Stimulated activated CD4-positive, alpha-beta T cell treated with anti-CD3 and anti-CD28 coated beads, Interleukin-1b, Interleukin-23, amount 100 ng/mL, for 1 hour (primary cell): ENCODE measurements around the gene KLK1.
"Not testable (repeated sequence)": the region's sequence is repeated elsewhere in the genome, so short reads cannot be mapped to it uniquely, and the experiment has no call there.

Experiments
- DNase-seq, 2 donors: peaks; one replicate each; pipeline ENCODE4 v3.0.0-alpha.2; 2020; ENCODE audit warnings: low read depth in 2 of 2

Gene KLK1

GRCh38 chr19:50794074-50794875, 29.3 kb downstream of the KLK1 start:
- DNase-seq = no peak

DNA sequence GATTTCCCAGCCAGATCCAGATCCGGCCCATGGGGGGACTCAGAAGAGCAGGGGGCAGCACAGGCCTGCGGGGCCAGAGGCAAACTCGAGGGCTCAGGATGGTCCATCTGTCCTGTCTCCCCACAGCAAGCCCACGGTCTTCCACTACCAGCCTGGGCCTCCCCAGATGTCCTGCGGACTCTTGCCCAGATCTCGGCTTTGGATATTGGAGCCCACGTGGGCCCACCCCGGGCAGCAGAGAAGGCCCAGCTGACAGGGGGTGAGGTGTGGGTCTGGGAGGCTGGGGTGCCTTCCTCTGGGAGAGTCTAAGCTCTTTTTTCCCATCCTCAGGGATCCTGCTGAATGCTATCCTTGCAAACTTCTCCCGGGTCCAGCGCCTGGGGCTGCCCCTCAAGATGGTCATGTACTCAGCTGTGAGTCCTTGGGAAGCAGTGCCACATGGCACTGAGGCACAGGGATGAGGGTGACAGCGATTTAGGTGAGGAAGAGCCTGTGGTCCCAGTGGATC, 30.0 kb downstream of the KLK1 start:
- no peak for DNase-seq

DNA sequence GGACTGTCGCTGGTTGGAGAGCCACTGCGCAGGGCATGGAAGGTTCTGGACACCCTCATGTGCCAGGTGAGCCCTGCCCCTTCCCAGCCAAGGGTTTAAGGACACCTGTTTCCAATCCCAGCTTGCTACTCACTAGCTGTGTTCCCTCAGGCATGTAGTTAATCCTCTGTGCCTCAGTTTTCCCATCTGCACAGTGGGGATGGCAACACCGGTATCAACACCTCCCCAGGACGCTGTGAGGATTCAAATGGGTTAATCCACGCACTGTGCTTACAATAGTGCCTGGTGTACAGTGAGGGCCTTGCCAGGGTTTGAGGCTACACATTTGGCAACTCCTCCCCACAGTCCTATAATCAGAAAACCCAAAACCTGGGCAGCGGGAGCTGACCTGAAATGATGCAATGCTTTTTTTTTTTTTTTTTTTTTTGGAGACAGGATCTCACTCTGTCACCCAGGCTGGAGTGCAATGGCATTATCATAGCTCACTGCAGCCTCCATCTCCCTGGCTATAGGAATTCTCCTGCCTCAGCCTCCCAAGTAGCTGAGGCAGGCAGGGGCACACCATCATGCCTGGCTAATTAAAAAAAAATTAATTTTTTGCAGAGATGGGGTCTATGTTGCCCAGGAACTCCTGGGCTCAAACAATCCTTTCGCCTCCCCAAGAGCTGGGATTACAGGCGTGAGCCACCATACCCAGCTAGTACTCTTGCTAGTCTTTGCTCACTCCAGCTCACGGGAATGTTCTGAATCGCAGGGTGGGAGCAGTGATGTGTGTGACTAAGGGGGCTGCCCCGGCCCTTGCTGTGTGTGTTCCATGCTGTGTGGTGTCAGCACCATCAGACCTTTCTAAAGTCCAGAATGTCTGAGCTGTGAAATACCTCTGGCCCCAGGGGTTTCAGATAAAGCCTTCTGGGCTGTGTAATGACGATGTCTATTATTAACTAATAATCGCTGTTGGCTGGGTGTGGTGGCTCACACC, 31.0 kb downstream of the KLK1 start:
- no peak for DNase-seq

DNA sequence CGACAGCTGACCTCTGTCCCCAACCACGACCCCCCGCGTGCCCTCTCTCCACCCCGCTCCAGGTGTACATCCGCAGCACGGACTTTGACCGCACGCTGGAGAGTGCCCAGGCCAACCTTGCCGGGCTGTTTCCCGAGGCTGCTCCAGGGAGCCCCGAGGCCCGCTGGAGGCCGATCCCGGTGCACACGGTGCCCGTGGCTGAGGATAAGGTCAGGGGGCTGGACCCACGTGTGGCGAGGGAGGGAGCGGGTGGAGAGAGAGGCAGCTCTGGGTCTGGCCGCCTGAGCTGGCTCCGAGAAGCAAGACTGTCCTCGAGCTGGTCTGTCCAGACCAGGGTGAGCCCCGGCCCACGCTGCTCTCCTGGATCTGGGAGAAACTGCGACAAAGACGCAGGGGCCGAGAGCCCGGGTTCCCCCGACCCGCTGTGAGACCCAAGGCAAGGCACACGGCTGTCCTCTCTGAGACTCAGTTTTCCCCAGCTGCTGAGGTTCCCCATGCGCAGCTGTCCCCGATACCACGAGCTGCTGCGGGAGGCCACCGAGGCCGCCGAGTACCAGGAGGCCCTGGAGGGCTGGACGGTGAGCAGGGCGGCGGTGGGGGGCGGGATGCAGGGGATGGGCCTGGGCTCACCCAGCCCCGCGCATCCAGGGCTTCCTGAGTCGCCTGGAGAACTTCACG, 31.9 kb downstream of the KLK1 start:
- DNase-seq = no peak

DNA sequence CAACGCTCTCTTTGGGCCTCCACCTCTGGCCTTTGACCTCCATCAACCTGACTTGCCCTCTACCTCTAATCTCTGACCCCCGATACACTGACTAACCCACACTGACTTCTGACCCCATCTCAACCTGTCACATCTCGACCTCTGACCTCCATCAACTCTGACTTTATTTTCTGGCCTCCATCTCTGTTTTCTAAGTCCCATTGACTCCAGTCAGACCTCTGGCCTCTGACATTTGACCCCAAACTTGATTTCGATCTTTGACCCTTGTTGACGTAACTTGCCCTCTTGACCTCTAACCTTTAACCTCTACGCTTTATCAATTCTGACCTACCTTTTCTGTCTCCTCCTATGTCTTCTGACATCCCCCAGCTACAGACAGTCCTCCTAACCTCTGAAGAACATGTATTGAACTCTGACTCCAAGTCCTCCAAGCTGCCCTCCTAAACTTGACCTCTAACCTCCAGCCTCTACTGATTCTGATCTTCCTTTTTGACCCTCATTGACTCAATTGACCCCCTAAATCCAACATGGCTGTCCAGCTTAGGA, 32.6 kb downstream of the KLK1 start:
- no peak for DNase-seq

DNA sequence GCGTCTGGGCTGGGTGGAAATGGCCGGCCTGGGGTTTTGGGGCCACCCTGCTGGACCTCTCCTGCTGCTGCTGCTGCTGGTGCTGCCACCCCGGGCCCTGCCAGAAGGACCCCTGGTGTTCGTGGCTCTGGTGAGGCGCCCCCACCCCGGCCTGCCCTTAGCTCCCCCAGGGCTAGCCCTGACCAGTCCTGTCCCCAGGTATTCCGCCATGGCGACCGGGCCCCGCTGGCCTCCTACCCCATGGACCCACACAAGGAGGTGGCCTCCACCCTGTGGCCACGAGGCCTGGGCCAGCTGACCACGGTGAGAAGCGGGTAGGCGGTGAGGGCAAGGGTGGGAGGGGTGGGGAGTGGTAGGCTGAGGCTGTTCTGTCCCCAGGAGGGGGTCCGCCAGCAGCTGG, 33.2 kb downstream of the KLK1 start, which contains the start of gene ACP4:
Gene ACP4, plus strand, starts transcription at position 20 of the 400 bp plus-strand sequence. Its CDS starts 0 bp downstream, at position 20.
- no peak for DNase-seq

GRCh38 chr19:50785329-50785728, 38.3 kb downstream of the KLK1 start:
- no peak for DNase-seq

DNA sequence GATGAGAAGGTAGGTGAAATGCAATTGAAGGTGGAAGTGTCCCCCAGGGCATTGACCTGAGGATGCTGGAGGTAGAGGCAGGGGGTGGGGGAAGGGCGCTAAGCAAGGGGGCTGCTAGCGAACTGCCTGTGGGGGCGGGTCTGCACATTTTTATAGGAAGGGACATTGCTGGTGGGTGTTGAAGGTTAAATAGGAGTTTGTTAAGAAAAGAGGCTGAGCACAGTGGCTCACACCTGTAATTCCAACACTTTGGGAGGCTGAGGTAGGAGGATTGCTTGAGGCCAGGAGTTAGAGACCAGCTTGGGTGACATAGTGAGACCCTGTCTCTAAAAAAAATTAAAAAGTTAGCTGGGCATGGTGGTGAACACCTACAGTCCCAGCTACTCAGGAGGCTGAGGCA, 38.9 kb downstream of the KLK1 start:
- DNase-seq = no peak

- not testable (repeated sequence) for DNase-seq
Measured at GRCh38 chr19:50783848-50784152, 39.8 kb downstream of the KLK1 start.

GRCh38 chr19:50780753-50781435, 42.7 kb downstream of the KLK1 start:
- no peak for DNase-seq

- DNase-seq = no peak
Measured at GRCh38 chr19:50779504-50780457, 43.8 kb downstream of the KLK1 start.

DNA sequence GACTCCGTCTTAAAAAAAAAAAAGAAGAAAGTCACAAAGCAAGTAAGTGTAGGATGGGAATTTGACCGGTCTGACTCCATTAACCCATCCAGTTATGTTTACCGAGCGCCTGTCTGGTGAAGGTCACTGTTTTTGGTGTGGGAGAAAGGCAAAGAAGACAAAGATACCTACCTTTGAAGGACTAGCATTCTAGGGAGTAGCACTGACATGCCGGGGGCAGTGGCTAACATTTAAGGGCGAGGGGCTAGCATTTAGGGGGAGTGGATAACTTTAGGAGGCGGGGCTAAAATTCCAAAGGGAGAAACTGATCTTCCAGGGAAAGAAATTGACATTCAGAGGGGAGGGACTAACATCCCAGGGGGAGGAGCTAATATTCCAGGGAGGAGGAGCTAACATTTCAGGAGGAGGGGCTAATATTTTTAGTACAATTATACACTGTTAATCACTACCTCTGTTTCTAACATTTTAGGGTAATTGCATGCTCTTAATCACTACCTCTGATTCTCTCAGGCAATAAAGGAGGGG, 44.6 kb downstream of the KLK1 start:
- no peak for DNase-seq

- DNase-seq = no peak
Measured at GRCh38 chr19:50777830-50778303, 45.7 kb downstream of the KLK1 start.

DNA sequence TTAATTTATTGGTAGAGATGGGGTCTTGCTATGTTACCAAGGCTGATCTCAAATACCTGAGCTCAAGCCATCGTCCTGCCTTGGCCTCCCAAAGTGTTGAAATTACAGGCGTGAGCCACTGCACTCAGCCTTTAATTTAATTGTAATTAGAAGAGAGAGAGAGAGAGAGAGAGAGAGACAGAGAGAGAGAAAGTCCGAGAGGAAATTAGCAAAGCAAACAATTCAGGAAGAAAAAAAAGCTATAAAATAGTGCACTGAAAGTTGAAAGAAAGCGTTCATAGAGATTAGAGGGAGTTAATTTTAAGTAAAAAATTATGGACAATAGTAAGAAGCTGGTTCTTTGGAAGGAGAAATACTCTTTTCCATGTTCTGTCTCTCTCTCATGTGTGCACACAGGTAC, 46.3 kb downstream of the KLK1 start:
- DNase-seq = no peak

- no peak for DNase-seq
Measured at GRCh38 chr19:50776131-50776530, 47.5 kb downstream of the KLK1 start.

- DNase-seq = not testable (repeated sequence)
Measured at GRCh38 chr19:50773454-50773853, 50.1 kb downstream of the KLK1 start.

DNA sequence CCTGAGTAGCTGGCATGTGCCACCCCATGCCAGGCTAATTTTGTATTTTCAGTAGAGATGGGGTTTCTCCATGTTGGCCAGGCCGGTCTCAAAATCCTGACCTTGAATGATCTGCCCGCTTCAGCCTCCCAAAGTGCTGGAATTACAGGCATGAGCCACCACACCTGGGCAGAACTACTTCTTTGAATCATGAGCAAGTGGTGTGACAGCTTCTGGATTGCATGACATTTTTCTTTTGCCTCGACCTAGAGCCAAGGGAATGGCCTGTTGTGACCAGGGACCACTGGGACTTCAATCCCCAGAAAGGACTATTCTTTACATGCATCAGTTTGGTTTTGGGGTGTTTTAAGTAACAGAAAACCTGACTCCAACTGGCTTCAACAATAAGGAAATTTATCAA, 50.7 kb downstream of the KLK1 start:
- not testable (repeated sequence) for DNase-seq

DNA sequence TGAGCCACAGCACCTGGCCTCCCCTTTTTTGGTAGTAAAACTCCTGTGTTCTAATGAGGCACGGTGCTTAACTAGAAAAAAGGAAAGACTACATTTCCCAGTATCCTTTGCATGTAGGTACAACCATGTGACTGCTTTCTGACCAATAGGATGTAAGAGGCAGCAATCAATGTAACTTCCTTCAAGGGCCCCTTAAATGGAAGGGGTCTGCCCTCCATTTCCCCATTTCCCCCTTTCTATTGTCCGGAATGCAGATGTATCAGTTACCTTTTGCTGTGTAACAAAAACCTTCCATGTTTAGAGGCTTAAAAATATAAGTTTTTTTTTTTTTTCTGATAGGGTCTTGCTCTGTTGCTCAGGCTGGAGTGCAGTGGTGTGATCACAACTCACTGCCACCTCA, 51.1 kb downstream of the KLK1 start:
- DNase-seq = no peak

GRCh38 chr19:50770888-50771287, 52.7 kb downstream of the KLK1 start:
- no peak for DNase-seq

- DNase-seq = not testable (repeated sequence)
Measured at GRCh38 chr19:50770164-50770563, 53.4 kb downstream of the KLK1 start, which contains the start of gene GPR32. GPR32 (plus strand) TSS chr19:50770464; CDS start chr19:50770601, 137 bp downstream.
